GM19372 (cell line): ENCODE data around the gene MAN1C1.

ENCODE experiments used
- ATAC-seq: cut with Tn5 transposase; IDR thresholded peaks from one replicate; pipeline ENCODE4 v1.9.1; 2021; ENCODE audit warnings: mild to moderate bottlenecking, low read depth, moderate library complexity; ENCODE audit not compliant: unreplicated experiment

Gene MAN1C1

GRCh38 chr1:25612421-25612820 is 4.2 kb upstream of the MAN1C1 start:
- no peak for ATAC-seq

- no peak for ATAC-seq
Observed at GRCh38 chr1:25613091-25613490, 3.5 kb upstream of the MAN1C1 start.

- no peak for ATAC-seq
Observed at GRCh38 chr1:25614501-25615171, 2.0 kb upstream of the MAN1C1 start.

GRCh38 chr1:25615172-25615541 is 1.4 kb upstream of the MAN1C1 start:
- ATAC-seq = no peak

GRCh38 chr1:25615563-25616094 is 962 bp upstream of the MAN1C1 start:
- no peak for ATAC-seq

GRCh38 chr1:25616987-25617624 is 515 bp downstream of the MAN1C1 start:
- no peak for ATAC-seq

- no peak for ATAC-seq
Observed at GRCh38 chr1:25617625-25618432, 1.2 kb downstream of the MAN1C1 start.

- no peak for ATAC-seq
Observed at GRCh38 chr1:25618433-25618808, 1.8 kb downstream of the MAN1C1 start.

GRCh38 chr1:25619101-25619890 is 2.7 kb downstream of the MAN1C1 start:
- ATAC-seq = no peak

GRCh38 chr1:25620211-25620610 is 3.6 kb downstream of the MAN1C1 start:
- ATAC-seq = no peak

GRCh38 chr1:25620701-25621350 is 4.2 kb downstream of the MAN1C1 start:
- no peak for ATAC-seq

- ATAC-seq = no peak
Observed at GRCh38 chr1:25621876-25622275, 5.3 kb downstream of the MAN1C1 start.

GRCh38 chr1:25622531-25622930 is 5.9 kb downstream of the MAN1C1 start:
- no peak for ATAC-seq

GRCh38 chr1:25623007-25623406 is 6.4 kb downstream of the MAN1C1 start:
- no peak for ATAC-seq

GRCh38 chr1:25623731-25624130 is 7.1 kb downstream of the MAN1C1 start:
- no peak for ATAC-seq

- no peak for ATAC-seq
Observed at GRCh38 chr1:25624156-25624555, 7.6 kb downstream of the MAN1C1 start.

- no peak for ATAC-seq
Observed at GRCh38 chr1:25624604-25625003, 8.0 kb downstream of the MAN1C1 start.

GRCh38 chr1:25626018-25626417 is 9.4 kb downstream of the MAN1C1 start:
- ATAC-seq = no peak

- ATAC-seq = no peak
Observed at GRCh38 chr1:25628741-25629421, 12.3 kb downstream of the MAN1C1 start.

- no peak for ATAC-seq
Observed at GRCh38 chr1:25629836-25630235, 13.2 kb downstream of the MAN1C1 start.
